Measurements from ENCODE around the gene WIPF1. TPM values are rescaled to one million over a fixed set of nuclear protein-coding genes. Genes with fewer than 3 reads are reported as not detected.

The WIPF1 gene
- total RNA-seq, 4 donors from 2014 or later, result 3.1 to 8.4 (median 4.9) TPM

DNA sequence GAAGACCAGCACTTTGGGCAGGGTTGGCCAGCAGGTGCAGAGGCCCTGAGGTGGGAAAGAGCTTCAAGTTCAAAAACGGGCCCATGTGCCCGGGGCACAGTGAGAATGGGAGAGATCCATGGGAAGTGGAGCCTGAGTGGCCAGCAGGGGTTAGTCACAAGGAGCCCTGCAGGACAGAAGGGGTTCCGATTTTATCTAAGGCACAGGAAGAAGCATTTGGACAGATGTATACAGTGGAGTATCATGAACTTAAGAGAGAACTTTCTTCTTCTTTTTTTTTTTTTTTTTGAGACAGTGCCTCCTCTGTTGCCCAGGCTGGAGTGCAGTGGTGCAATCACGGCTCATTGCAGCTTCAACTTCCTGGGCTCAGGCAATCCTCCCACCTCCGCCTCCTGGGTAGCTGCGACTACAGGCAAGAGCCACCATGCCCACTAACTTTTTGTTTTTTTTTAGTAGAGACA, 24.0 kb downstream of the WIPF1 start:
- in situ Hi-C loops (cut with MboI; ENCODE audit: low sequenced_read_pairs in 4 of 4), result no loop called here
- no peaks in the 10 kb centered on the region for H3K27me3 ChIP-seq
- H3K27ac ChIP-seq, result no peak overlapping the region
- intact Hi-C loops (cut with DNase I; ENCODE audit: low total_unique reads), result no loop called here
- TF ChIP-seq, protein P1, sequence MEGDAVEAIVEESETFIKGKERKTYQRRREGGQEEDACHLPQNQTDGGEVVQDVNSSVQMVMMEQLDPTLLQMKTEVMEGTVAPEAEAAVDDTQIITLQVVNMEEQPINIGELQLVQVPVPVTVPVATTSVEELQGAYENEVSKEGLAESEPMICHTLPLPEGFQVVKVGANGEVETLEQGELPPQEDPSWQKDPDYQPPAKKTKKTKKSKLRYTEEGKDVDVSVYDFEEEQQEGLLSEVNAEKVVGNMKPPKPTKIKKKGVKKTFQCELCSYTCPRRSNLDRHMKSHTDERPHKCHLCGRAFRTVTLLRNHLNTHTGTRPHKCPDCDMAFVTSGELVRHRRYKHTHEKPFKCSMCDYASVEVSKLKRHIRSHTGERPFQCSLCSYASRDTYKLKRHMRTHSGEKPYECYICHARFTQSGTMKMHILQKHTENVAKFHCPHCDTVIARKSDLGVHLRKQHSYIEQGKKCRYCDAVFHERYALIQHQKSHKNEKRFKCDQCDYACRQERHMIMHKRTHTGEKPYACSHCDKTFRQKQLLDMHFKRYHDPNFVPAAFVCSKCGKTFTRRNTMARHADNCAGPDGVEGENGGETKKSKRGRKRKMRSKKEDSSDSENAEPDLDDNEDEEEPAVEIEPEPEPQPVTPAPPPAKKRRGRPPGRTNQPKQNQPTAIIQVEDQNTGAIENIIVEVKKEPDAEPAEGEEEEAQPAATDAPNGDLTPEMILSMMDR (IDR thresholded peaks at IDR 0.05 in 4 of 5, conservative IDR thresholded peaks at IDR 0.05 in 1 of 5), result no peak
- TF ChIP-seq POLR2A (IDR thresholded peaks at IDR 0.05), result no peak
- H3K4me3 ChIP-seq, result no peak overlapping the region
- no peaks in the 10 kb centered on the region for H3K9me3 ChIP-seq
- peaks cover 0 to 9% of the 10 kb centered on the region in 2 donors for H3K36me3 ChIP-seq
- no peaks in the 10 kb centered on the region for H3K4me1 ChIP-seq
- peak in 1 of 2 donors; percentile 26 for ATAC-seq
- DNase-seq, result no peak

DNA sequence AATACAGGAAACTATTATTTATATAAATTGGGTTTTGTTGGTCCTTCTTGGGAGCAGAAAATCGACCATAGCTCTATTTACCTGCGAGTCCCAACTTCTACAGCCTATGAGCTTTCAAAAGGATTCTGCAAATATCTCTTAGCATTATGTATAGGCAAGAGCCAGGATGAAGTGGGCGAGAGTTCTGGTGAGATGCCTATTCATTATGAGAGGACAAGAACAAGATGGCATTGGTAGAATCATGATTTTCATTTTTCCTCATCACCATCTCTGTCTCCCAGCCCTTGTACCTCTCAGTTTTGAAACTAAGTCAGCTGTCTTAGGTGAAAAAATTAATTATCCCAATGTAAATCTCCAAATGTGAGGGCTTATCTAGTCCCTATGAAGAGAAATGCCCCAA, 25.0 kb downstream of the WIPF1 start:
- no peaks in the 10 kb centered on the region for H3K9me3 ChIP-seq
- TF ChIP-seq, protein P1 (IDR thresholded peaks at IDR 0.05 in 4 of 5, conservative IDR thresholded peaks at IDR 0.05 in 1 of 5), result no peak
- TF ChIP-seq POLR2A (IDR thresholded peaks at IDR 0.05), result no peak
- no peak overlapping the region for H3K27ac ChIP-seq
- ATAC-seq (no peak), DNase-seq (no peak)
- intact Hi-C loops (cut with DNase I; ENCODE audit: low total_unique reads) (no loop called here), in situ Hi-C loops (cut with MboI; ENCODE audit: low sequenced_read_pairs in 4 of 4) (no loop called here)
- H3K4me3 ChIP-seq, result no peak overlapping the region
- H3K36me3 ChIP-seq, result peaks cover 0 to 9% of the 10 kb centered on the region in 2 donors
- no peaks in the 10 kb centered on the region for H3K4me1 ChIP-seq
- no peaks in the 10 kb centered on the region for H3K27me3 ChIP-seq

DNA sequence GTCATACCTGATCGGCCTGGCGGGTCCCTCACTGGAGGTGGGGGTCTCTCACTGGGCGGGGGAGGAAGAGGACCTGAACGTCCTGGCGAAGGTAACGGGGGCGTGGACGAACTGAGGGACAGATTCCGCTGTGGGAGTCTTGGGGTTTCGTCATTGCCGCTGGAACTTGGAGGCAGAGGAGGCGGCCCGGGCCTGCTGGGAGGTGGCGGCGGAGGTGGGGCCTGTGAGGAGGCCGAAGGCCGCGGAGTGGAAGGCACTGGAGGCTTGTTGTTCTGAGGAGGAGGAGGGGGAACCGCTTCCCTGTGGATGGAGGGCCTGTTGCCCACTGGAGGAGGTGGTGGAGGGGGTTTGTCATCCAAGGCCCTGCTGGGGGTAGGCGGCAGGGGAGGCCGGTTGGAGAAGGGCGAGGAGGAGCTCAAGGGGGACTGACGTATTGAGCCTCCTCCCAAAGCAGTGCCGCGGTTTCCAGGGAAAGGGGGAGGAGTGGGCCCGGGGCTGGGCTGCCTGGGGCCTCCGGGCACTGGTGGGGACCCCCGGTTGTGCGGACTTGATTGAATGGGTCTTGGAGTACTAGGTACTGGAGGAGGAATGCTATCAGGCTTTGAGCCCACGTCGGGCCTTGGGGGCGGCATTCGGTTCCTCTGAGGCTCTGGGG, 25.8 kb downstream of the WIPF1 start:
- H3K27ac ChIP-seq, result no peak overlapping the region
- intact Hi-C loops (cut with DNase I; ENCODE audit: low total_unique reads), result no loop called here
- H3K27me3 ChIP-seq, result no peaks in the 10 kb centered on the region
- no peak for DNase-seq
- in situ Hi-C loops (cut with MboI; ENCODE audit: low sequenced_read_pairs in 4 of 4), result no loop called here
- no peak for TF ChIP-seq POLR2A (IDR thresholded peaks at IDR 0.05)
- TF ChIP-seq, protein P1 (IDR thresholded peaks at IDR 0.05 in 4 of 5, conservative IDR thresholded peaks at IDR 0.05 in 1 of 5), result no peak
- H3K4me1 ChIP-seq, result no peaks in the 10 kb centered on the region
- ATAC-seq, result no peak
- peaks cover 0 to 9% of the 10 kb centered on the region in 2 donors for H3K36me3 ChIP-seq
- no peaks in the 10 kb centered on the region for H3K9me3 ChIP-seq
- H3K4me3 ChIP-seq, result no peak overlapping the region

DNA sequence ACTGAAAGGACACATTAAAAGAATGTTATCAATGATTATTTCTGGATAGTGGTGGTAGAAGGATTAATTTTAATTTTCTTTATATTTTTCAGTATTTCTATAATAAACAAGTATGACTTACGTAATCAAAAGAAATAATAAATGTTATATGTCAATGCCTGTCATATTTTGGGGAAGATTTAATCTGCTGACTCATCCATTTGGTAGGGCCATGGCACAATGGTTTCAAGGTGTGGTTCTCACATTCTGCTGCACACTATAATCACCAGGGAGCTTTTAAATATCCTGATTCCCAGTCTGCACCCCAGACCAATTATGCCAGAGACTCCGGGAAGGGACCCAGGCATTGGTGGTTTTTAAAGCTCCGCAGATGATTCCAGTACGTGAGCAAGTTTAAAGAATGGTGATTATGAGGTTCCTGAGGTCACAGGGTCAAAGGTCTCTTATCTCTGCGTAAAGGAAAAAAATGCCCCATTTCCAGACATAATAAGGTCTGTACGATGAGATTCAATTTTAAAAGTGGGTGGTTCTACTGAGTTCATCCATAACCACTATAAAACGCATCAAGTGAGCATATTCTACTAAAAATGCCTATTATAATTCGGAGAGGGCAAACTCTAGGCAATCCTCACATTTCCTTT, 27.2 kb downstream of the WIPF1 start:
- Histone ChIP-seq H3K4me3 (no peak overlapping the region), H3K4me1 (no peaks in the 10 kb centered on the region), H3K36me3 (peaks cover 0 to 9% of the 10 kb centered on the region in 2 donors), H3K9me3 (no peaks in the 10 kb centered on the region), H3K27me3 (no peaks in the 10 kb centered on the region), H3K27ac (no peak overlapping the region)
- no peak for TF ChIP-seq POLR2A (IDR thresholded peaks at IDR 0.05)
- TF ChIP-seq, protein P1 (IDR thresholded peaks at IDR 0.05 in 4 of 5, conservative IDR thresholded peaks at IDR 0.05 in 1 of 5), result no peak
- ATAC-seq (no peak), DNase-seq (no peak)
- in situ Hi-C loops (cut with MboI; ENCODE audit: low sequenced_read_pairs in 4 of 4), result no loop called here
- intact Hi-C loops (cut with DNase I; ENCODE audit: low total_unique reads), result no loop called here
